Tibial nerve (tissue), 4 donors: Measurements from ENCODE around the gene USP47.

Source experiments
- CTCF ChIP-seq, 5 experiments: fragments of 200-600 bp in 3 of 5; fragments of 450-650 bp in 2 of 5; sonication (generic) in 3 of 5; IDR thresholded peaks; one replicate each; pipeline ENCODE4 v1.5.1; 2016 to 2019; ENCODE audit warnings: antibody characterized with exemption in 5 of 5, mild to moderate bottlenecking in 3 of 5, moderate library complexity in 2 of 5
- EP300 ChIP-seq, 2 donors: sonication (generic); formaldehyde crosslinking; IDR thresholded peaks; one replicate each; pipeline ENCODE4 v1.6.1; 2017; ENCODE audit warnings: antibody characterized with exemption in 2 of 2, mild to moderate bottlenecking in 1 of 2
- POLR2A ChIP-seq, 2 donors: fragments of 450-650 bp; IDR thresholded peaks; one replicate each; pipeline ENCODE4 v1.6.1; 2017; ENCODE audit warnings: antibody characterized with exemption in 2 of 2, mild to moderate bottlenecking in 2 of 2, moderate library complexity in 2 of 2

GRCh38 chr11:11988099-11988651, 146.4 kb downstream of the USP47 start:
- TF ChIP-seq CTCF (IDR thresholded peaks at IDR 0.05) (no peak), EP300 (IDR thresholded peaks at IDR 0.05) (no peak), POLR2A (IDR thresholded peaks at IDR 0.05) (no peak)
